Fibroblast of pulmonary artery (primary cell): ENCODE data around the gene ITGA3.

ENCODE experiments used
- DNase-seq: peaks from one replicate; pipeline ENCODE4 v3.0.0-alpha.2; 2010; ENCODE audit warnings: low read depth
- H3K4me3 ChIP-seq: replicated peaks from 2 replicates; pipeline ENCODE4 v1.5.1; 2011; ENCODE audit warnings: low read depth, mild to moderate bottlenecking, control low read depth, low read length, moderate library complexity
- CTCF ChIP-seq: IDR thresholded peaks from 2 replicates; pipeline ENCODE4 v1.5.1; 2011; ENCODE audit warnings: mild to moderate bottlenecking, control low read depth, low read length, inconsistent platforms; ENCODE audit errors: missing control alignments

Gene ITGA3

GRCh38 chr17:50128441-50129352, 72.8 kb downstream of the ITGA3 start:
- peak; percentile 38 for DNase-seq
- peak overlapping the region; percentile 57 for H3K4me3 ChIP-seq
- TF ChIP-seq CTCF = no peak

GRCh38 chr17:50129353-50129727, 73.4 kb downstream of the ITGA3 start:
- DNase-seq = no peak
- peak overlapping the region; percentile 57 for H3K4me3 ChIP-seq
- TF ChIP-seq CTCF = no peak

- peak within 1 kb of the TSS; percentile 57 for H3K4me3 ChIP-seq
- no peak for TF ChIP-seq CTCF
- DNase-seq = peak; percentile 53
These were observed 74.0 kb downstream of the ITGA3 start, which contains the start of gene SAMD14 for GRCh38 chr17:50129728-50130558. Gene SAMD14 (minus strand): TSS chr17:50130160. CDS start chr17:50124959, 5,201 bp downstream.

GRCh38 chr17:50130559-50131305, 74.8 kb downstream of the ITGA3 start:
- no peak for TF ChIP-seq CTCF
- H3K4me3 ChIP-seq = peak overlapping the region; percentile 45
- DNase-seq = no peak

- TF ChIP-seq CTCF = no peak
- no peak overlapping the region for H3K4me3 ChIP-seq
- no peak for DNase-seq
These were observed 76.3 kb downstream of the ITGA3 start for GRCh38 chr17:50132104-50132794.

GRCh38 chr17:50133028-50133768, 77.3 kb downstream of the ITGA3 start:
- DNase-seq = peak; percentile 37
- H3K4me3 ChIP-seq = no peak overlapping the region
- TF ChIP-seq CTCF = no peak
